K562 (cell line): ENCODE results near the gene BOLA1. TPM values are rescaled to one million over a fixed set of nuclear protein-coding genes. Genes with fewer than 3 reads are reported as not detected.

ENCODE experiments used
- CBFB ChIP-seq: sonication (generic); formaldehyde crosslinking; IDR thresholded peaks from 2 replicates; pipeline ENCODE4 v1.4.0; 2020; ENCODE audit warnings: mild to moderate bottlenecking, missing genetic modification reagents
- CREM ChIP-seq: IDR thresholded peaks from 2 replicates; pipeline ENCODE4 v1.6.1; 2014; ENCODE audit warnings: antibody characterized with exemption, low read depth
- FOXA1 ChIP-seq: fragments of 450-650 bp; IDR thresholded peaks from 2 replicates; pipeline ENCODE4 v1.6.1; 2016; ENCODE audit warnings: mild to moderate bottlenecking, borderline replicate concordance
- JUND ChIP-seq, 2 experiments: IDR thresholded peaks; 2 replicates in 1 of 2; 3 replicates in 1 of 2; pipeline ENCODE4 v1.6.1; 2011; ENCODE audit warnings: borderline replicate concordance in 2 of 2, low read depth in 2 of 2, low read length in 2 of 2, improper control_type of control experiment in 1 of 2, missing biosample characterization in 1 of 2, missing genetic modification characterization in 1 of 2, missing genetic modification reagents in 1 of 2
- KAT7 ChIP-seq: sonication (generic); formaldehyde crosslinking; IDR thresholded peaks from 2 replicates; pipeline ENCODE4 v1.8.0; 2022; ENCODE audit warnings: missing genetic modification reagents, mild to moderate bottlenecking, borderline replicate concordance
- NFXL1 ChIP-seq: fragments of 450-650 bp; formaldehyde crosslinking; IDR thresholded peaks from 2 replicates; pipeline ENCODE4 v1.4.0; 2021; ENCODE audit warnings: mild to moderate bottlenecking
- NR2F6 ChIP-seq: fragments of 450-650 bp; formaldehyde crosslinking; IDR thresholded peaks from 2 replicates; pipeline ENCODE4 v1.4.0; 2020; ENCODE audit warnings: mild to moderate bottlenecking
- PHF21A ChIP-seq: fragments of 450-650 bp; IDR thresholded peaks from 2 replicates; pipeline ENCODE4 v1.6.1; 2017; ENCODE audit warnings: low read depth, borderline replicate concordance
- RB1 ChIP-seq: fragments of 450-650 bp; IDR thresholded peaks from 2 replicates; pipeline ENCODE4 v1.6.1; 2017; ENCODE audit warnings: low read depth, mild to moderate bottlenecking
- RUNX1 ChIP-seq: sonication (generic); IDR thresholded peaks from 2 replicates; pipeline ENCODE4 v1.6.1; 2016; ENCODE audit warnings: antibody characterized with exemption, low read depth
- SIN3B ChIP-seq: fragments of 450-650 bp; IDR thresholded peaks from 2 replicates; pipeline ENCODE4 v1.6.1; 2017; ENCODE audit warnings: low read depth, mild to moderate bottlenecking, moderate library complexity
- SREBF1 ChIP-seq: fragments of 150-350 bp; IDR thresholded peaks from 2 replicates; pipeline ENCODE4 v1.6.1; 2014; ENCODE audit warnings: antibody characterized with exemption, low read depth, low read length, borderline replicate concordance
- TARDBP ChIP-seq: fragments of 450-650 bp; IDR thresholded peaks from 2 replicates; pipeline ENCODE4 v1.6.1; 2016
- TEAD1 ChIP-seq, 2 experiments: fragments of 450-650 bp in 1 of 2; sonication (generic) in 1 of 2; formaldehyde crosslinking; IDR thresholded peaks; 2 replicates each; pipeline versions ENCODE4 v1.4.0 to v1.8.0; 2020 to 2022; ENCODE audit warnings: mild to moderate bottlenecking in 2 of 2, missing genetic modification reagents in 1 of 2
- ZNF134 ChIP-seq: fragments of 250-450 bp; sonication (Bioruptor Pico); conservative IDR thresholded peaks from 2 replicates; pipeline ENCODE4 v1.4.0; 2020
- ZNF695 ChIP-seq: fragments of 450-650 bp; formaldehyde crosslinking; IDR thresholded peaks from 2 replicates; pipeline ENCODE4 v1.4.0; 2020; ENCODE audit warnings: mild to moderate bottlenecking, moderate library complexity
- polyA plus RNA-seq, 8 experiments: library from polyadenylated mRNA; depleted of rRNA in 4 of 8; stranded (reverse) in 5 of 8; unstranded in 3 of 8; fragments of >200 nt; fragmentation: Nextera tagmentation in 2 of 8; fragmentation: Illumina TruSeq in 1 of 8; extraction: Ambion mirVana in 2 of 8; extraction: Trizol in 1 of 8; gene quantifications; 2 replicates each; pipeline versions ENCODE4 v1.2.1 to v1.2.3, GENCODE V29; 2011 to 2014; ENCODE audit warnings: inconsistent platforms in 1 of 8, missing spikeins in 1 of 8
- total RNA-seq, 7 experiments: library from RNA; depleted of rRNA in 6 of 7; stranded (reverse); fragments of >200 nt in 6 of 7; fragmentation: Illumina TruSeq in 2 of 7; extraction: Trizol in 2 of 7; gene quantifications; 2 replicates each; pipeline versions ENCODE4 v1.2.1 to v1.2.3, GENCODE V29; 2011 to 2021; ENCODE audit warnings: low replicate concordance in 1 of 7
- TF ChIP-seq, protein P1 (sequence below): fragments of 450-650 bp; IDR thresholded peaks from 2 replicates; pipeline ENCODE4 v1.6.1; 2016; ENCODE audit warnings: antibody characterized with exemption
- TF ChIP-seq, protein P2 (sequence below): fragments of 450-650 bp; conservative IDR thresholded peaks from 2 replicates; pipeline ENCODE4 v1.6.1; 2016; ENCODE audit warnings: missing genetic modification characterization, low read depth, mild to moderate bottlenecking, missing compliant biosample characterization, moderate library complexity
- TF ChIP-seq, protein P3 (sequence below), 3 experiments: fragments of 200-800 bp in 1 of 3; fragments of 250-450 bp in 1 of 3; fragments of 450-650 bp in 1 of 3; sonication (Bioruptor Pico) in 1 of 3; sonication (Bioruptor generic) in 1 of 3; formaldehyde crosslinking in 1 of 3; IDR thresholded peaks; 2 replicates each; pipeline versions ENCODE4 v1.6.1 to v1.8.0; 2016 to 2022; ENCODE audit warnings: mild to moderate bottlenecking in 2 of 3, missing genetic modification characterization in 2 of 3, missing compliant biosample characterization in 1 of 3, moderate library complexity in 1 of 3
- TF ChIP-seq, protein P4 (sequence below): fragments of 450-650 bp; formaldehyde crosslinking; IDR thresholded peaks from 2 replicates; pipeline ENCODE4 v1.4.0; 2020; ENCODE audit warnings: mild to moderate bottlenecking, mixed read lengths

BOLA1 gene
- total and polyA plus RNA-seq, 9 of the 15 experiments (the other 6 are each of a cell fraction or from before 2014, with no cell fraction given) = 0.18 to 1.2 (median 0.40) TPM; not detected in 2

DNA sequence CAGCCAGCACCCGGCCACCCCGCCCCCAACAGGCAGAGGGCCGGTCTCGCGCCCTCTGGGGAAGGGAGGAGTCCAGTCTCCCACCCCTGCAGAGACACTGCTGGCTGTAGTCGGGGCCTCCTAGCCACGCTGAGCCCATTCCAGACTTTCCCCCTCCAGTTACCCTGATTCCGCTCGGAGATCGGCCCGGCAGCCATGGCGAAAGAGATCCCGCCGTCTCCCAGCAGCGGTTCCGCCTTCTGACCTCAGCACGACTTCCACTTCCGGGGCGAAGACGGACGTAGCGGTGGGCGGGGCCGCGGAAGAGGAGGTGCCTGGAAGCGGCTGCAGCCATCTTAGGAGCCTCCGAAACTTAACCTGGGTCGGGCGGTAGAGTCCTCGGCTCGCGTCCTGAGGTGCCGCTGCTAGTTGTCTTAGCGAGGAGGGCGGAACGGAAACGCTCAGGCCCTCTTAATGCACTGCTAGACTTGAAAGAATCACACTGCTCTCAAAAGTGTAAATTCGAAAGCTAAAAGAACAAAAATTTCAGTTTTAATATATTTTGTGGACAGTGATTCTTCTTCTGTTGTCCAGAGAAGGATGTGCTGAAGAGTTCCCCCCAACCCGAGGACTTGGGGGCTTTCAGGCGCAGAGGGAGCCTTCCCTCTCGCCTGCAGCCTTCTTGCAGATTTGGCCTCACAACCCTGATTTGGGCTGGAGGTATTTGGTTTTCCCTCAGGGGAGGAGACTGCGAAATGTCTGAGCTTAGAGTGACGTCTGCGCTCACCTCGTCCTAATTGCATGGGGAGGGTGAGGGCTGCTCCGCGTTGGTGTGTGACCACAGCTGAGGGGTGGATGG is 28.4 kb downstream of the BOLA1 start, which contains the start of gene SF3B4 (continued):
- peak; percentile 65; the same call in 1 of the 2 replicates for TF ChIP-seq RB1
- TF ChIP-seq KAT7 (CRISPR knock-in tag) = peak; percentile 77; the same call in 1 of the 2 replicates
- TF ChIP-seq CBFB (CRISPR knock-in tag) = no peak
- TF ChIP-seq, protein P1, sequence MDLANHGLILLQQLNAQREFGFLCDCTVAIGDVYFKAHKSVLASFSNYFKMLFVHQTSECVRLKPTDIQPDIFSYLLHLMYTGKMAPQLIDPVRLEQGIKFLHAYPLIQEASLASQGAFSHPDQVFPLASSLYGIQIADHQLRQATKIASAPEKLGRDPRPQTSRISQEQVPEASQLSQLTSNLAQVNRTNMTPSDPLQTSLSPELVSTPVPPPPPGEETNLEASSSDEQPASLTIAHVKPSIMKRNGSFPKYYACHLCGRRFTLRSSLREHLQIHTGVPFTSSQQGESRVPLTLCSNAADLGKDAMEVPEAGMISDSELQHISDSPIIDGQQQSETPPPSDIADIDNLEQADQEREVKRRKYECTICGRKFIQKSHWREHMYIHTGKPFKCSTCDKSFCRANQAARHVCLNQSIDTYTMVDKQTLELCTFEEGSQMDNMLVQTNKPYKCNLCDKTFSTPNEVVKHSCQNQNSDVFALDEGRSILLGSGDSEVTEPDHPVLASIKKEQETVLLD = 0 out of 2 replicates have a peak, but pooled peaks have one; percentile 33
- no peak for TF ChIP-seq ZNF134
- TF ChIP-seq TARDBP = peak; percentile 13; the same call in 1 of the 2 replicates
- TF ChIP-seq PHF21A = no peak
- no peak for TF ChIP-seq NR2F6
- no peak for TF ChIP-seq ZNF695
- TF ChIP-seq SREBF1 = no peak
- no peak for TF ChIP-seq NFXL1 (CRISPR knock-in tag)
- TF ChIP-seq TEAD1 (CRISPR knock-in tag; IDR thresholded peaks at IDR 0.05) = no peak
- TF ChIP-seq, protein P2, sequence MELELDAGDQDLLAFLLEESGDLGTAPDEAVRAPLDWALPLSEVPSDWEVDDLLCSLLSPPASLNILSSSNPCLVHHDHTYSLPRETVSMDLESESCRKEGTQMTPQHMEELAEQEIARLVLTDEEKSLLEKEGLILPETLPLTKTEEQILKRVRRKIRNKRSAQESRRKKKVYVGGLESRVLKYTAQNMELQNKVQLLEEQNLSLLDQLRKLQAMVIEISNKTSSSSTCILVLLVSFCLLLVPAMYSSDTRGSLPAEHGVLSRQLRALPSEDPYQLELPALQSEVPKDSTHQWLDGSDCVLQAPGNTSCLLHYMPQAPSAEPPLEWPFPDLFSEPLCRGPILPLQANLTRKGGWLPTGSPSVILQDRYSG (tag) = no peak
- TF ChIP-seq, protein P3, sequence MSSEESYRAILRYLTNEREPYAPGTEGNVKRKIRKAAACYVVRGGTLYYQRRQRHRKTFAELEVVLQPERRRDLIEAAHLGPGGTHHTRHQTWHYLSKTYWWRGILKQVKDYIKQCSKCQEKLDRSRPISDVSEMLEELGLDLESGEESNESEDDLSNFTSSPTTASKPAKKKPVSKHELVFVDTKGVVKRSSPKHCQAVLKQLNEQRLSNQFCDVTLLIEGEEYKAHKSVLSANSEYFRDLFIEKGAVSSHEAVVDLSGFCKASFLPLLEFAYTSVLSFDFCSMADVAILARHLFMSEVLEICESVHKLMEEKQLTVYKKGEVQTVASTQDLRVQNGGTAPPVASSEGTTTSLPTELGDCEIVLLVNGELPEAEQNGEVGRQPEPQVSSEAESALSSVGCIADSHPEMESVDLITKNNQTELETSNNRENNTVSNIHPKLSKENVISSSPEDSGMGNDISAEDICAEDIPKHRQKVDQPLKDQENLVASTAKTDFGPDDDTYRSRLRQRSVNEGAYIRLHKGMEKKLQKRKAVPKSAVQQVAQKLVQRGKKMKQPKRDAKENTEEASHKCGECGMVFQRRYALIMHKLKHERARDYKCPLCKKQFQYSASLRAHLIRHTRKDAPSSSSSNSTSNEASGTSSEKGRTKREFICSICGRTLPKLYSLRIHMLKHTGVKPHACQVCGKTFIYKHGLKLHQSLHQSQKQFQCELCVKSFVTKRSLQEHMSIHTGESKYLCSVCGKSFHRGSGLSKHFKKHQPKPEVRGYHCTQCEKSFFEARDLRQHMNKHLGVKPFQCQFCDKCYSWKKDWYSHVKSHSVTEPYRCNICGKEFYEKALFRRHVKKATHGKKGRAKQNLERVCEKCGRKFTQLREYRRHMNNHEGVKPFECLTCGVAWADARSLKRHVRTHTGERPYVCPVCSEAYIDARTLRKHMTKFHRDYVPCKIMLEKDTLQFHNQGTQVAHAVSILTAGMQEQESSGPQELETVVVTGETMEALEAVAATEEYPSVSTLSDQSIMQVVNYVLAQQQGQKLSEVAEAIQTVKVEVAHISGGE (CRISPR knock-in tag; IDR thresholded peaks at IDR 0.05) = peak in 1 of 3 experiments; percentile 77; a peak in 2 of 6 replicates
- TF ChIP-seq JUND (IDR thresholded peaks at IDR 0.05; ENCODE audit: borderline replicate concordance, low read depth, low read length) = peak; percentile 64
- no peak; the same call in 2 of the 3 replicates for TF ChIP-seq JUND (tag; IDR thresholded peaks at IDR 0.05; ENCODE audit: borderline replicate concordance, low read depth, low read length)
- TF ChIP-seq CREM = peak; percentile 94
- TF ChIP-seq FOXA1 = no peak
- 0 out of 2 replicates have a peak, but pooled peaks have one; percentile 21 for TF ChIP-seq RUNX1
- TF ChIP-seq, protein P4, sequence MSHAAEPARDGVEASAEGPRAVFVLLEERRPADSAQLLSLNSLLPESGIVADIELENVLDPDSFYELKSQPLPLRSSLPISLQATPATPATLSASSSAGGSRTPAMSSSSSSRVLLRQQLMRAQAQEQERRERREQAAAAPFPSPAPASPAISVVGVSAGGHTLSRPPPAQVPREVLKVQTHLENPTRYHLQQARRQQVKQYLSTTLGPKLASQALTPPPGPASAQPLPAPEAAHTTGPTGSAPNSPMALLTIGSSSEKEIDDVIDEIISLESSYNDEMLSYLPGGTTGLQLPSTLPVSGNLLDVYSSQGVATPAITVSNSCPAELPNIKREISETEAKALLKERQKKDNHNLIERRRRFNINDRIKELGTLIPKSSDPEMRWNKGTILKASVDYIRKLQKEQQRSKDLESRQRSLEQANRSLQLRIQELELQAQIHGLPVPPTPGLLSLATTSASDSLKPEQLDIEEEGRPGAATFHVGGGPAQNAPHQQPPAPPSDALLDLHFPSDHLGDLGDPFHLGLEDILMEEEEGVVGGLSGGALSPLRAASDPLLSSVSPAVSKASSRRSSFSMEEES (CRISPR knock-in tag) = no peak
- TF ChIP-seq SIN3B = peak; percentile 94
